ENCODE measurements around the gene C11orf21. TPM values are rescaled to one million over a fixed set of nuclear protein-coding genes. Genes with fewer than 3 reads are reported as not detected.

C11orf21 gene
- total RNA-seq, 5 donors from 2014 or later (not counting 1 experiment from before 2014, with no cell fraction given), result 62.3 to 133 (median 88.9) TPM

DNA sequence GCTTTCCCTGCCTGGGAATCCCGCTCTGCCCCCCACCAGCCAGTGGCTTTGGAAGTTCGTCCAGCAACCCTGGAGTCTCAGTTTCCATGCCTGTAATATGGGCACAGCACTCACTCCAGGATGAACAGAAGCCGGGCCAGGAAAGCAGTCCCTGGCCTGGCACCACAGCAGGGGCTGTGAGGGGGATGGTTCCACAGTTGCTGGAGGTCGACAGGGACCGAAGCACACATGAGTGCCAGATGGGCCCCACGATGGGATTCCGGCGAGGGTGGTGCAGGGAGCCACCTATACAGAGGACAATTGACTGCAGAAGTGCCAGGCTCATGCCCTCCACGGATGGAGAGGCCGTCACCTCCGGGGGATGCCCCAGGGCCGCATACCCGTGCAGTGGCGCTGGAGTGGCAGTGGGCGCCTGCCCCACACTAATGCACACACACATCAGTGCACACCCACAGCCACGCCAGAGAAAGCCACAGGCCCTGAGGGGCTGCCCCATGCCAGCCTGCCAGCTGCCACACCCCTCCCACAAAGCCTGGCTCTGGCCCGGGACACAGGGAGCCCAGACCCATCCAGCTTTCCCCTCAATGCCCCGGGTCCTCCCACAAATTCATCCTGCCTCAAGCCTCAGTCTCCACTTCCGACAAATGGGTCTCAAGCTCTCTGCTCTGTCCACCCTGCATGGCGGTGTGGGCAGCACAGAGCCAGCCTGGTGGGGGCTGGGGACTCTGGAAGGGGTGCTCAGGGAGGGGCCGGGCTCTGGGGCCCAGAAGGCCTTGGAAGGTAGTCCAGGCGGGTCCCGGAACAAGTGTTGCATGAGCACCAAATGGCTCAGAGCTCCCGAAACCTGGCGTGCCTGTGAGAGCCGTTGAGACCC lies 41.0 kb downstream of the C11orf21 start:
- no peaks in the 10 kb centered on the region for H3K27me3 Mint-ChIP-seq
- H3K27ac Mint-ChIP-seq, result no peak overlapping the region
- ChIA-PET CTCF (no interaction called here), POLR2A (no interaction called here)
- DNase-seq, result no peak
- ATAC-seq (replicated peaks in 1 of 4), result no peak
- H3K27me3 ChIP-seq (replicated peaks in 1 of 2; ENCODE audit: control insufficient read depth in 2 of 2, extremely low read depth in 1 of 2, insufficient read depth in 2 of 2, low read length in 1 of 2), result peaks cover 0 to 13% of the 10 kb centered on the region in 2 experiments
- H3K36me3 Mint-ChIP-seq, result no peaks in the 10 kb centered on the region
- no peaks in the 10 kb centered on the region for H3K9me3 ChIP-seq
- peaks cover 0 to 6% of the 10 kb centered on the region in 2 experiments for H3K4me1 ChIP-seq (ENCODE audit: control insufficient read depth in 1 of 2, extremely low read depth in 1 of 2, insufficient read depth in 2 of 2, low read length in 2 of 2)
- no peak overlapping the region for H3K27ac ChIP-seq (ENCODE audit: low read length)
- H3K4me3 Mint-ChIP-seq, result no peak overlapping the region
- no peaks in the 10 kb centered on the region for H3K36me3 ChIP-seq (ENCODE audit: control insufficient read depth in 2 of 2, extremely low read depth in 1 of 2, insufficient read depth in 1 of 2, low read length in 1 of 2)
- no peaks in the 10 kb centered on the region for H3K9me3 Mint-ChIP-seq
- H3K4me1 Mint-ChIP-seq, result peaks cover 7 to 11% (median 7%) of the 10 kb centered on the region in 3 donors
- no peak overlapping the region for H3K4me3 ChIP-seq (ENCODE audit: control insufficient read depth in 1 of 2, extremely low read depth in 1 of 2, low read length in 1 of 2)
- 80% methylated on average over 24 of the region's 26 CpGs for WGBS (ENCODE audit: insufficient coverage)

DNA sequence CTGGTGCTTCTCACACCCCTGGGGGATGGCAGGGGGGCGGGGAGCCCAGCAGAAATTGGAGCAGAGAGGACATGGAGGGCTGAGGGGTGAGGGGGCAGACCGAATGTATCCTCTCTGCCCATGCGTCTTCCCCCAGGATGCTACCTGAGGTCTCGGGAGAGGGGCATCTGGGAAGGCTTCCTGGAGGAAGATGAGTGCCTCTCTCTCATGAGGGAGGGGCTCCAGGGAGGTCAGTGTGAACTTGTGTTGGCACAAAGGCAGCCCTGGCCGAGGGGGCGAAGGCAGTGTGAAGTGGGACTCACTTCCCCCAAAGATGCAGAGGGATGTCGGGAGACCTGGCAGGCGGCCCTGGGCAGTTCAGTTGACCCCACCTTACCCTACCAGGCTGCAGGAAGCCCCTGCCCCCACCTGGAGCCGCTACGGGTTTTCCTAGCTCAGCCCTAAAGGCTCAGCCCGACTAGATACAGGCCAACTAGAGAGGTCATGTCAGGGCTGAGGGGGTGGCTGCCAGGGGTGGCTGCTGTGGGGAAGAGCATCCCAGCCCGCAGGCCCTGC lies 41.7 kb downstream of the C11orf21 start:
- Mint-ChIP-seq H3K27me3 (no peaks in the 10 kb centered on the region), H3K4me3 (no peak overlapping the region), H3K4me1 (peaks cover 0 to 3% (median 1%) of the 10 kb centered on the region in 3 donors), H3K36me3 (no peaks in the 10 kb centered on the region), H3K27ac (no peak overlapping the region), H3K9me3 (no peaks in the 10 kb centered on the region)
- H3K36me3 ChIP-seq (ENCODE audit: control insufficient read depth in 2 of 2, extremely low read depth in 1 of 2, insufficient read depth in 1 of 2, low read length in 1 of 2), result no peaks in the 10 kb centered on the region
- peaks cover 0 to 13% of the 10 kb centered on the region in 2 experiments for H3K27me3 ChIP-seq (replicated peaks in 1 of 2; ENCODE audit: control insufficient read depth in 2 of 2, extremely low read depth in 1 of 2, insufficient read depth in 2 of 2, low read length in 1 of 2)
- no peaks in the 10 kb centered on the region for H3K9me3 ChIP-seq
- WGBS (ENCODE audit: insufficient coverage), result 87% methylated on average over 3 of the region's 12 CpGs
- no peaks in the 10 kb centered on the region for H3K4me1 ChIP-seq (ENCODE audit: control insufficient read depth in 1 of 2, extremely low read depth in 1 of 2, insufficient read depth in 2 of 2, low read length in 2 of 2)
- POLR2A ChIA-PET, result no interaction called here
- no peak overlapping the region for H3K4me3 ChIP-seq (ENCODE audit: control insufficient read depth in 1 of 2, extremely low read depth in 1 of 2, low read length in 1 of 2)
- DNase-seq, result no peak
- CTCF ChIA-PET, result no interaction called here
- H3K27ac ChIP-seq (ENCODE audit: low read length), result no peak overlapping the region
- ATAC-seq (replicated peaks in 1 of 4), result no peak

DNA sequence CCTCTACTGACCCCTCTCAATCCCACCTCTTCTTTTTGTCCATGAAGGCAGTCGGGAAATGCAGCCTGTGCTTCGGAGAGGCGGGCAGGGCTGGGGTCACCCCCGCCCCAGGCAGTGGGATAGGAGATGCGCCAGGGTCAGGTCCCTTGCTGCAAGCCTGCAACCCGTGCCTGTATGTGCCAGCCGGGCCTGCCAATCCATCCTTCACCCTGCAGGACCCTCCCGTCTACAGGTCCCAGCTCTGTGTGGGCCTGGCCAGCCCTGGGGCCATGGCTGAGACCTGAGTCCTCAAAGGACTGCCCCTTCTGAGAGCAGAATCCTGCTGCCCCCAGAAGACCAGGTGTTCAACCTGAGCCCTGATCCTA lies 42.3 kb downstream of the C11orf21 start:
- H3K4me3 ChIP-seq (ENCODE audit: control insufficient read depth in 1 of 2, extremely low read depth in 1 of 2, low read length in 1 of 2), result no peak overlapping the region
- H3K4me1 Mint-ChIP-seq, result no peaks in the 10 kb centered on the region
- no peak overlapping the region for H3K27ac ChIP-seq (ENCODE audit: low read length)
- H3K4me1 ChIP-seq (ENCODE audit: control insufficient read depth in 1 of 2, extremely low read depth in 1 of 2, insufficient read depth in 2 of 2, low read length in 2 of 2), result no peaks in the 10 kb centered on the region
- H3K27ac Mint-ChIP-seq, result no peak overlapping the region
- H3K27me3 Mint-ChIP-seq, result no peaks in the 10 kb centered on the region
- no peak for ATAC-seq (replicated peaks in 1 of 4)
- H3K36me3 Mint-ChIP-seq, result no peaks in the 10 kb centered on the region
- POLR2A ChIA-PET, result no interaction called here
- no peak overlapping the region for H3K4me3 Mint-ChIP-seq
- no peaks in the 10 kb centered on the region for H3K9me3 ChIP-seq
- WGBS (ENCODE audit: insufficient coverage), result 83% methylated on average over 8 of the region's 8 CpGs
- CTCF ChIA-PET, result no interaction called here
- no peaks in the 10 kb centered on the region for H3K9me3 Mint-ChIP-seq
- peaks cover 0 to 13% of the 10 kb centered on the region in 2 experiments for H3K27me3 ChIP-seq (replicated peaks in 1 of 2; ENCODE audit: control insufficient read depth in 2 of 2, extremely low read depth in 1 of 2, insufficient read depth in 2 of 2, low read length in 1 of 2)
- no peaks in the 10 kb centered on the region for H3K36me3 ChIP-seq (ENCODE audit: control insufficient read depth in 2 of 2, extremely low read depth in 1 of 2, insufficient read depth in 1 of 2, low read length in 1 of 2)
- DNase-seq, result no peak

DNA sequence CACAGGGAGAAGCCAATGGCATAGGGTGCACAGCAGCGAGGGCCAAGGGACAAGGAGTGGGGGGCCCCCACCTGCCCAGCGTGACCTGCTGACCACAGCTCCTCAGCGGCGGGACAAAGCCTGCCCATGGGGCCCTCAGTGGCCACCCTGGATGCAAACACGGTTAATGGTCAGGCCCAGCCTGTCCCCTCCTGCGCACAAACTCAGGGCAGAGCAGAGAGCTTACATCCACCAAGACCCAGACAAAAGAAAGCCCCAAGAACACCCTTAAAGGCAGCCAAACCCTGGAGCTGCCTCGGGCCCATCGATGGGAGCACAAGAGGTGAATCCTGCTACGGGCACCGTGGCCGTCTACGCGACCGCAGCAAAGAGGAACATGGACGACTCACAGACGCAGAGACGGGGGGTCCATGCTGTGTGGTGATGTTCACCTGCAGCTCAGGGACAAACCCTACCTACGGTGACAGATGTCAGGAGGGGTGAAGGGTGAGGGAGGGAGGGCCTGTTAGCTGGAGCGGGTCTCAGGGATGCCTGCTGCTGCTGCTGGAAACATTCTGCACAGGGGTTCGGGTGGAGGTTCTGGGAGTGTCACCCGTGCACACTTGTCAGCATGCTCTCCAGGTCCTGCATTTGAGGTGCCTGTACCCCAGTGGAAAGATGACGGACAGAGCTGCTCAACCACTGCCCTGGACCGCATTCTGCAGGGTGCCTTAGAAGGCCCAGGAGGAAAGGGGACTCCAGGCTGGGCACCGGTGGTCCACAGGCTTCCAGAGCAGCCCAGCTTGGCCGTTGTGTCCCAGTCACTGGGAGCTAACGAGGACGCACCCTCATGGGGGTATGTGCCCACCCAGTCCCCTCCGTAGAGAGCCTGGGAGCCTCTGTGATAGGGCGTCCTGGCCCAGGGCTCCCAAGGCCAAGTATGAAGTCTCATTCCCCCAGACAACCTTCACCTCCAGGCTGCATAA lies 42.9 kb downstream of the C11orf21 start:
- no peak overlapping the region for H3K4me3 Mint-ChIP-seq

GRCh38 chr11:2256951-2257700 lies 44.6 kb downstream of the C11orf21 start:
- ATAC-seq (replicated peaks in 1 of 4) (no peak), DNase-seq (no peak)
- Histone ChIP-seq H3K27me3 (replicated peaks in 1 of 2; ENCODE audit: control insufficient read depth in 2 of 2, extremely low read depth in 1 of 2, insufficient read depth in 2 of 2, low read length in 1 of 2) (peaks cover 0 to 13% of the 10 kb centered on the region in 2 experiments), H3K36me3 (ENCODE audit: control insufficient read depth in 2 of 2, extremely low read depth in 1 of 2, insufficient read depth in 1 of 2, low read length in 1 of 2) (no peaks in the 10 kb centered on the region), H3K4me1 (ENCODE audit: control insufficient read depth in 1 of 2, extremely low read depth in 1 of 2, insufficient read depth in 2 of 2, low read length in 2 of 2) (no peaks in the 10 kb centered on the region), H3K9me3 (no peaks in the 10 kb centered on the region), H3K4me3 (ENCODE audit: control insufficient read depth in 1 of 2, extremely low read depth in 1 of 2, low read length in 1 of 2) (no peak overlapping the region), H3K27ac (ENCODE audit: low read length) (no peak overlapping the region)
- Mint-ChIP-seq H3K9me3 (peaks cover 0 to 3% (median 0%) of the 10 kb centered on the region in 3 donors), H3K4me3 (no peak overlapping the region), H3K4me1 (no peaks in the 10 kb centered on the region), H3K27ac (no peak overlapping the region), H3K36me3 (no peaks in the 10 kb centered on the region), H3K27me3 (no peaks in the 10 kb centered on the region)
- CTCF ChIA-PET, result no interaction called here
- WGBS (ENCODE audit: insufficient coverage), result 91% methylated on average over 21 of the region's 31 CpGs
- POLR2A ChIA-PET, result no interaction called here

More for the DNA sequence above, 42.9 kb downstream of the C11orf21 start:
- Histone ChIP-seq H3K27ac (ENCODE audit: low read length) (no peak overlapping the region), H3K36me3 (ENCODE audit: control insufficient read depth in 2 of 2, extremely low read depth in 1 of 2, insufficient read depth in 1 of 2, low read length in 1 of 2) (no peaks in the 10 kb centered on the region), H3K4me1 (ENCODE audit: control insufficient read depth in 1 of 2, extremely low read depth in 1 of 2, insufficient read depth in 2 of 2, low read length in 2 of 2) (no peaks in the 10 kb centered on the region), H3K9me3 (no peaks in the 10 kb centered on the region), H3K27me3 (replicated peaks in 1 of 2; ENCODE audit: control insufficient read depth in 2 of 2, extremely low read depth in 1 of 2, insufficient read depth in 2 of 2, low read length in 1 of 2) (peaks cover 0 to 13% of the 10 kb centered on the region in 2 experiments), H3K4me3 (ENCODE audit: control insufficient read depth in 1 of 2, extremely low read depth in 1 of 2, low read length in 1 of 2) (no peak overlapping the region)
- POLR2A ChIA-PET, result no interaction called here
- H3K27ac Mint-ChIP-seq, result no peak overlapping the region
- no peaks in the 10 kb centered on the region for H3K4me1 Mint-ChIP-seq
- no peaks in the 10 kb centered on the region for H3K36me3 Mint-ChIP-seq
- no peaks in the 10 kb centered on the region for H3K27me3 Mint-ChIP-seq
- WGBS (ENCODE audit: insufficient coverage), result 87% methylated on average over 25 of the region's 29 CpGs
- CTCF ChIA-PET, result interaction anchor here in 1 of 2 donors (0.5 kb wide), 1 partner anchor 427 kb away, joined by 6 read pairs; no protein-coding TSS in a partner anchor
- DNase-seq (no peak), ATAC-seq (replicated peaks in 1 of 4) (no peak)
- H3K9me3 Mint-ChIP-seq, result peaks cover 0 to 3% (median 0%) of the 10 kb centered on the region in 3 donors

Measured in T-cell (primary cell).